Panc1 (cell line): ENCODE data around the gene MGAT5B. TPM values are rescaled to one million over a fixed set of nuclear protein-coding genes. Genes with fewer than 3 reads are reported as not detected.

Experiments
- ATAC-seq: fragments of 200-7000 bp; cut with Tn5 transposase; 2 replicates; pipeline ENCODE4 v1.9.1; 2020; ENCODE audit warnings: mild to moderate bottlenecking, moderate library complexity
- BruUV-seq: library from RNA; stranded (reverse); fragments of 400-500 nt; replicated peaks from 2 replicates; lab custom pipeline; 2021; lab: Mats Ljungman, UMichigan
- CTCF ChIA-PET: fragments of 300-600 bp; sonication (Branson Sonifier 250); formaldehyde crosslinking; loops from one replicate; lab custom pipeline; 2022; ENCODE audit warnings: antibody characterized with exemption; lab: Charles Lee
- POLR2A ChIA-PET: fragments of 300-600 bp; sonication (Branson Sonifier 250); formaldehyde crosslinking; loops from one replicate; lab custom pipeline; 2022; ENCODE audit warnings: antibody characterized with exemption; lab: Charles Lee
- DNase-seq: peaks from one replicate; pipeline ENCODE4 v3.0.0-alpha.2; 2010; ENCODE audit warnings: low read depth, low spot score
- H3K27ac ChIP-seq: 2 replicates; pipeline ENCODE4 v1.5.1; 2011; ENCODE audit warnings: mild to moderate bottlenecking, low read length, inconsistent platforms
- H3K27me3 ChIP-seq: fragments of 200-500 bp; sonication (Bioruptor generic); 2 replicates; pipeline ENCODE4 v1.6.0; 2014; ENCODE audit warnings: low read length, inconsistent platforms; ENCODE audit not compliant: control insufficient read depth, insufficient read depth
- H3K36me3 ChIP-seq: fragments of 200-500 bp; sonication (Bioruptor generic); 2 replicates; pipeline ENCODE4 v1.5.1; 2014; ENCODE audit warnings: inconsistent platforms, mild to moderate bottlenecking, low read length, moderate library complexity; ENCODE audit not compliant: control insufficient read depth, insufficient read depth
- H3K4me1 ChIP-seq: 2 replicates; pipeline ENCODE4 v1.5.1; 2011; ENCODE audit warnings: inconsistent platforms, mild to moderate bottlenecking, low read length, moderate library complexity; ENCODE audit not compliant: control insufficient read depth, insufficient read depth
- H3K4me3 ChIP-seq, 2 experiments: 2 replicates each; pipeline ENCODE4 v1.5.1; 2011 to 2012; ENCODE audit warnings: low read depth in 2 of 2, low read length in 2 of 2, mild to moderate bottlenecking in 2 of 2, inconsistent platforms in 1 of 2, moderate library complexity in 1 of 2
- H3K9me3 ChIP-seq: fragments of 200-500 bp; sonication (Bioruptor generic); 2 replicates; pipeline ENCODE4 v1.5.1; 2014; ENCODE audit warnings: low read depth, mild to moderate bottlenecking, inconsistent platforms, low read length, moderate library complexity; ENCODE audit not compliant: control insufficient read depth, insufficient read depth
- CTCF ChIP-seq: fragments of 450-650 bp; IDR thresholded peaks from 2 replicates; pipeline ENCODE4 v1.5.1; 2017; ENCODE audit warnings: mild to moderate bottlenecking
- POLR2AphosphoS5 ChIP-seq: IDR thresholded peaks from 2 replicates; pipeline ENCODE4 v1.6.1; 2012; ENCODE audit warnings: mild to moderate bottlenecking, low read depth, low read length, moderate library complexity
- REST ChIP-seq, 2 experiments: IDR thresholded peaks; 2 replicates each; pipeline ENCODE4 v1.6.1; 2011 to 2012; ENCODE audit warnings: low read depth in 2 of 2, control low read depth in 1 of 2, low read length in 1 of 2, mild to moderate bottlenecking in 1 of 2, moderate library complexity in 1 of 2; ENCODE audit not compliant: insufficient read depth in 1 of 2
- SIN3A ChIP-seq: IDR thresholded peaks from 2 replicates; pipeline ENCODE4 v1.6.1; 2012; ENCODE audit warnings: low read depth, mild to moderate bottlenecking, low read length, moderate library complexity, borderline replicate concordance; ENCODE audit not compliant: insufficient read depth
- TCF7L2 ChIP-seq: IDR thresholded peaks from 2 replicates; pipeline ENCODE4 v1.6.1; 2011; ENCODE audit warnings: mild to moderate bottlenecking, low read depth, low read length, inconsistent platforms
- in situ Hi-C: cut with HindIII; loops from 2 replicates; pipeline ENCODE4 v1.10.0; 2016; ENCODE audit warnings: low sequenced_read_pairs, low pct_unique_long_range_greater_than_20kb
- intact Hi-C: fragments of 100-400 bp; cut with micrococcal nuclease; formaldehyde crosslinking; loops from one replicate; pipeline ENCODE4 v1.10.0; 2022; ENCODE audit not compliant: unreplicated experiment
- total RNA-seq: library from RNA; stranded (reverse); gene quantifications from one replicate; pipeline ENCODE4 v1.2.1, GENCODE V29; 2021; ENCODE audit not compliant: unreplicated experiment

Gene MGAT5B
- total RNA-seq, 1 experiment from 2014 or later = 34.9 TPM

- ATAC-seq (no peak), DNase-seq (no peak)
- intact Hi-C loops (no loop called here), in situ Hi-C loops (no loop called here)
- Histone ChIP-seq H3K9me3 (no peaks in the 10 kb centered on the region), H3K4me3 (no peak overlapping the region), H3K27me3 (no peaks in the 10 kb centered on the region), H3K27ac (no peak overlapping the region), H3K36me3 (no peaks in the 10 kb centered on the region), H3K4me1 (no peaks in the 10 kb centered on the region)
- TF ChIP-seq SIN3A (no peak), POLR2AphosphoS5 (no peak)
- CTCF ChIA-PET = no interaction called here
- no TSS peak for BruUV-seq
- POLR2A ChIA-PET = interaction anchor here (0.6 kb wide), 1 partner anchor 30 kb away, joined by 4 read pairs; no protein-coding TSS in a partner anchor
These were observed 43.3 kb downstream of the MGAT5B start for GRCh38 chr17:76911299-76912017.

- no TSS peak for BruUV-seq
- intact Hi-C loops (no loop called here), in situ Hi-C loops (no loop called here)
- ATAC-seq = no peak
- no peak overlapping the region for H3K4me3 ChIP-seq
- no peaks in the 10 kb centered on the region for H3K27me3 ChIP-seq
- H3K36me3 ChIP-seq = no peaks in the 10 kb centered on the region
- no peaks in the 10 kb centered on the region for H3K4me1 ChIP-seq
- TF ChIP-seq SIN3A (no peak), POLR2AphosphoS5 (no peak), REST (IDR thresholded peaks at IDR 0.05; ENCODE audit: insufficient read depth in 1 of 2, low read depth in 2 of 2, low read length in 1 of 2) (no peak), CTCF (no peak), TCF7L2 (no peak)
- H3K27ac ChIP-seq = no peak overlapping the region
- H3K9me3 ChIP-seq = no peaks in the 10 kb centered on the region
- POLR2A ChIA-PET = interaction anchor here (0.5 kb wide), 1 partner anchor 15 kb away, joined by 5 read pairs; no protein-coding TSS in a partner anchor
- CTCF ChIA-PET = no interaction called here
- no peak for DNase-seq
These were observed 44.4 kb downstream of the MGAT5B start for GRCh38 chr17:76912421-76913164.
